Measurements from ENCODE around the gene STRBP. TPM values are rescaled to one million over a fixed set of nuclear protein-coding genes. Genes with fewer than 3 reads are reported as not detected.

The STRBP gene
- total RNA-seq, 1 experiment from 2014 or later, result 39.9 TPM

GRCh38 chr9:123255718-123256117 lies 12.7 kb downstream of the STRBP start:
- no peaks in the 10 kb centered on the region for H3K27me3 ChIP-seq (ENCODE audit: insufficient read depth, low read depth)
- intact Hi-C loops (cut with micrococcal nuclease; ENCODE audit: unreplicated experiment), result no loop called here
- H3K9me2 ChIP-seq (ENCODE audit: insufficient read depth), result no peaks in the 10 kb centered on the region
- CTCF ChIA-PET, result interaction anchor here (0.6 kb wide), 1 partner anchor 676 kb away, joined by 4 read pairs; no protein-coding TSS in a partner anchor
- no peak overlapping the region for H2AFZ ChIP-seq
- TF ChIP-seq, protein P1, sequence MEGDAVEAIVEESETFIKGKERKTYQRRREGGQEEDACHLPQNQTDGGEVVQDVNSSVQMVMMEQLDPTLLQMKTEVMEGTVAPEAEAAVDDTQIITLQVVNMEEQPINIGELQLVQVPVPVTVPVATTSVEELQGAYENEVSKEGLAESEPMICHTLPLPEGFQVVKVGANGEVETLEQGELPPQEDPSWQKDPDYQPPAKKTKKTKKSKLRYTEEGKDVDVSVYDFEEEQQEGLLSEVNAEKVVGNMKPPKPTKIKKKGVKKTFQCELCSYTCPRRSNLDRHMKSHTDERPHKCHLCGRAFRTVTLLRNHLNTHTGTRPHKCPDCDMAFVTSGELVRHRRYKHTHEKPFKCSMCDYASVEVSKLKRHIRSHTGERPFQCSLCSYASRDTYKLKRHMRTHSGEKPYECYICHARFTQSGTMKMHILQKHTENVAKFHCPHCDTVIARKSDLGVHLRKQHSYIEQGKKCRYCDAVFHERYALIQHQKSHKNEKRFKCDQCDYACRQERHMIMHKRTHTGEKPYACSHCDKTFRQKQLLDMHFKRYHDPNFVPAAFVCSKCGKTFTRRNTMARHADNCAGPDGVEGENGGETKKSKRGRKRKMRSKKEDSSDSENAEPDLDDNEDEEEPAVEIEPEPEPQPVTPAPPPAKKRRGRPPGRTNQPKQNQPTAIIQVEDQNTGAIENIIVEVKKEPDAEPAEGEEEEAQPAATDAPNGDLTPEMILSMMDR (conservative IDR thresholded peaks at IDR 0.05), result no peak
- H3K27ac ChIP-seq, result no peak overlapping the region
- no peaks in the 10 kb centered on the region for H3K36me3 ChIP-seq (ENCODE audit: low read depth)
- H3K9me3 ChIP-seq (ENCODE audit: insufficient read depth, low read depth), result no peaks in the 10 kb centered on the region
- H3K4me1 ChIP-seq (replicated peaks; ENCODE audit: insufficient read depth), result no peaks in the 10 kb centered on the region
- H4K20me1 ChIP-seq (ENCODE audit: insufficient read depth), result no peaks in the 10 kb centered on the region
- POLR2A ChIA-PET (ENCODE audit: unreplicated experiment), result no interaction called here
- BruUV-seq (replicated peaks), result no TSS peak
- no peaks in the 10 kb centered on the region for H3F3A ChIP-seq (ENCODE audit: insufficient read depth, low read depth)
- peaks cover 14% of the 10 kb centered on the region; the same call in 1 of the 2 replicates for H3K79me2 ChIP-seq (ENCODE audit: low read depth)
- no peak overlapping the region for H3K4me3 ChIP-seq
- H3K4me2 ChIP-seq, result no peak overlapping the region
- DNase-seq, result no peak

DNA sequence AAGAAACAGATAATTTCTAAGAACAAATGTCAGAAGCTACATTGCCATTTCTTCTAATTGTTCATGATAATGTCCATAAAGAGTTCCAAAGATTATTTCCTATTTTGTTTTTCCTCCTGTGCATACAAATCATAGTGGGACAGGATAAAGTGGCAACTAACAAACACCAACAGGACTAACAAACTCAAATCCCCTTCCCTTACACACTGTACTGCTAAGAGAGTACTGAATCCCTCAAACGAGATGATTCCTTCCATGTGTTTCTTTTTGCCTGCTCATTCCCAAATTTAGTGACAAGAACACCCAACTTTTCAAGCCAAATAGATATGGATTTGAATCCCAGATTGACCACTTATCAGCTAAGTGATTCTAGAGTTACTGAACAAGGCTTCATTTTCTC lies 15.2 kb downstream of the STRBP start:
- no peak overlapping the region for H3K4me3 ChIP-seq
- ChIA-PET CTCF (no interaction called here), POLR2A (ENCODE audit: unreplicated experiment) (no interaction called here)
- H3K9me2 ChIP-seq (ENCODE audit: insufficient read depth), result no peaks in the 10 kb centered on the region
- H3K36me3 ChIP-seq (ENCODE audit: low read depth), result no peaks in the 10 kb centered on the region
- H3K27me3 ChIP-seq (ENCODE audit: insufficient read depth, low read depth), result no peaks in the 10 kb centered on the region
- H3K27ac ChIP-seq, result no peak overlapping the region
- TF ChIP-seq EZH2 (IDR thresholded peaks at IDR 0.05; ENCODE audit: low read depth), result no peak
- TF ChIP-seq, protein P1 (conservative IDR thresholded peaks at IDR 0.05), result no peak
- intact Hi-C loops (cut with micrococcal nuclease; ENCODE audit: unreplicated experiment), result no loop called here
- H3K79me2 ChIP-seq (ENCODE audit: low read depth), result peaks cover 7% of the 10 kb centered on the region; the same call in 1 of the 2 replicates
- no peak overlapping the region for H2AFZ ChIP-seq
- H3K4me2 ChIP-seq, result no peak overlapping the region
- no peaks in the 10 kb centered on the region for H3F3A ChIP-seq (ENCODE audit: insufficient read depth, low read depth)
- no peaks in the 10 kb centered on the region for H3K9me3 ChIP-seq (ENCODE audit: insufficient read depth, low read depth)
- H4K20me1 ChIP-seq (ENCODE audit: insufficient read depth), result no peaks in the 10 kb centered on the region
- H3K4me1 ChIP-seq (replicated peaks; ENCODE audit: insufficient read depth), result no peaks in the 10 kb centered on the region
- no peak for DNase-seq
- BruUV-seq (replicated peaks), result no TSS peak

DNA sequence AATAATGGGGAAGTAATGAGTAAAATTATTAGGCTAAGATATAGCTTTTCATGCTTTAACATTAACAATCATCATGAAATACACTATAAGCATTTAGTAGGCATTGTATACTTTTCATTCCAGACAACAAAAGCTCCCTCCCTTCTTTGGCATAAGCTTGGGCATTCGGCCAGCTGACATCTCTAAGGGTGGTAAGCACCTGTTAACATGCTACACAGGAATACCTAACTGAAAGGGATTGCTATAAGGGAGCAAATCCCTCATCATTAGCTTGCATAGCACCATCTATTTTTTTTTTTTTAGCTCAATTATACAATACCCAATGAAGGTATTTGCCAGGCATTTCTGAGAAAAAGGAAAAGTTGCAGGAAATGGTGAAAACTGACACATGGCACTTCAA lies 16.6 kb downstream of the STRBP start:
- H3F3A ChIP-seq (ENCODE audit: insufficient read depth, low read depth), result no peaks in the 10 kb centered on the region
- DNase-seq, result no peak
- TF ChIP-seq, protein P1 (conservative IDR thresholded peaks at IDR 0.05), result no peak
- TF ChIP-seq EZH2 (IDR thresholded peaks at IDR 0.05; ENCODE audit: low read depth), result no peak
- H3K9me3 ChIP-seq (ENCODE audit: insufficient read depth, low read depth), result no peaks in the 10 kb centered on the region
- no peak overlapping the region for H3K27ac ChIP-seq
- H3K4me3 ChIP-seq, result no peak overlapping the region
- CTCF ChIA-PET, result interaction anchor here (0.7 kb wide), 1 partner anchor 171 kb away, joined by 4 read pairs; no protein-coding TSS in a partner anchor
- H3K79me2 ChIP-seq (ENCODE audit: low read depth), result no peaks in the 10 kb centered on the region
- no peaks in the 10 kb centered on the region for H3K36me3 ChIP-seq (ENCODE audit: low read depth)
- no peaks in the 10 kb centered on the region for H3K27me3 ChIP-seq (ENCODE audit: insufficient read depth, low read depth)
- POLR2A ChIA-PET (ENCODE audit: unreplicated experiment), result interaction anchor here (0.6 kb wide), 3 partner anchors 12 to 130 kb away, joined by 3 to 34 read pairs (median 4); no protein-coding TSS in a partner anchor
- H3K9me2 ChIP-seq (ENCODE audit: insufficient read depth), result no peaks in the 10 kb centered on the region
- no peak overlapping the region for H3K4me2 ChIP-seq
- no peaks in the 10 kb centered on the region for H4K20me1 ChIP-seq (ENCODE audit: insufficient read depth)
- no TSS peak for BruUV-seq (replicated peaks)
- H2AFZ ChIP-seq, result no peak overlapping the region
- intact Hi-C loops (cut with micrococcal nuclease; ENCODE audit: unreplicated experiment), result no loop called here
- H3K4me1 ChIP-seq (replicated peaks; ENCODE audit: insufficient read depth), result 0 out of 2 replicates have a peak, but pooled peaks cover 1% of the 10 kb centered on the region

Measured in PC-9 (cell line).